ENCODE data around the gene ZNF485.

- TF ChIP-seq ZC3H10 (CRISPR knock-in tag; IDR thresholded peaks at IDR 0.05) (no peak), CSDC2 (CRISPR knock-in tag; IDR thresholded peaks at IDR 0.05) (no peak), ARNTL (CRISPR knock-in tag; IDR thresholded peaks at IDR 0.05; ENCODE audit: borderline replicate concordance, low read depth) (no peak), TOX (CRISPR knock-in tag; IDR thresholded peaks at IDR 0.05; ENCODE audit: borderline replicate concordance) (no peak), ZNF70 (CRISPR knock-in tag; IDR thresholded peaks at IDR 0.05) (no peak), TSHZ2 (CRISPR knock-in tag; IDR thresholded peaks at IDR 0.05) (no peak), RARB (CRISPR knock-in tag; IDR thresholded peaks at IDR 0.05) (no peak), TCF4 (CRISPR knock-in tag; IDR thresholded peaks at IDR 0.05; ENCODE audit: borderline replicate concordance) (no peak), ISL1 (CRISPR knock-in tag; IDR thresholded peaks at IDR 0.05) (no peak), PATZ1 (CRISPR knock-in tag; IDR thresholded peaks at IDR 0.05; ENCODE audit: borderline replicate concordance) (no peak)
Measured at GRCh38 chr10:43596546-43596945, 9.7 kb upstream of the ZNF485 start.

Measured in SK-N-SH treated with all-trans-retinoic acid at 6 μM for 48 hours (cell line).